Endothelial cell of umbilical vein (primary cell): ENCODE measurements around the gene FTSJ3. TPM values are rescaled to one million over a fixed set of nuclear protein-coding genes. Genes with fewer than 3 reads are reported as not detected.

Experiments
- BruUV-seq: library from RNA; stranded (reverse); fragments of 400-500 nt; replicated peaks from 2 replicates; lab custom pipeline; 2021; lab: Mats Ljungman, UMichigan
- CTCF ChIA-PET: fragments of 300-600, 350-600 bp; sonication (Branson Sonifier 250); formaldehyde crosslinking; loops from one replicate; lab custom pipeline; 2021; ENCODE audit warnings: antibody characterized with exemption, inconsistent platforms; lab: Charles Lee
- POLR2A ChIA-PET: fragments of 300-600, 350-600 bp; sonication (Branson Sonifier 250); formaldehyde crosslinking; loops from one replicate; lab custom pipeline; 2021; ENCODE audit warnings: antibody characterized with exemption, inconsistent platforms; lab: Charles Lee
- DNase-seq: peaks from one replicate; pipeline ENCODE4 v3.0.0-alpha.2; 2011; ENCODE audit warnings: low read depth, low spot score
- FAIRE-seq: peaks from 2 replicates; lab custom pipeline; 2011; peaks lifted over from hg19 to GRCh38; lab: Jason Lieb, UNC
- H2AFZ ChIP-seq: 2 replicates; pipeline ENCODE4 v1.6.0; 2012; ENCODE audit warnings: low read depth, low read length, control low read depth, inconsistent platforms
- H3K27ac ChIP-seq: 2 replicates; pipeline ENCODE4 v1.5.1; 2011; ENCODE audit warnings: low read depth, mild to moderate bottlenecking, control low read depth, low read length, moderate library complexity; ENCODE audit not compliant: insufficient read depth
- H3K27me3 ChIP-seq, 2 experiments: 2 replicates each; pipeline versions ENCODE4 v1.6.0 to v1.6.1; 2011; ENCODE audit warnings: low read length in 2 of 2, mixed read lengths in 1 of 2; ENCODE audit not compliant: control insufficient read depth in 2 of 2, insufficient read depth in 2 of 2
- H3K36me3 ChIP-seq, 2 experiments: 2 replicates in 1 of 2; 3 replicates in 1 of 2; pipeline ENCODE4 v1.5.1; 2011; ENCODE audit warnings: low read length in 2 of 2, mild to moderate bottlenecking in 1 of 2, moderate library complexity in 1 of 2; ENCODE audit not compliant: control insufficient read depth in 2 of 2, insufficient read depth in 2 of 2; ENCODE audit errors: extremely low read depth in 1 of 2
- H3K4me1 ChIP-seq: 3 replicates; pipeline ENCODE4 v1.5.1; 2011; ENCODE audit warnings: mild to moderate bottlenecking, low read length; ENCODE audit not compliant: control insufficient read depth, insufficient read depth; ENCODE audit errors: extremely low read depth
- H3K4me2 ChIP-seq: 2 replicates; pipeline ENCODE4 v1.6.1; 2011; ENCODE audit warnings: low read length, control low read depth, mixed read lengths; ENCODE audit not compliant: insufficient read depth
- H3K4me3 ChIP-seq, 3 experiments: fragments of 200-600 bp in 1 of 3; sonication (generic), shearing (Covaris generic) in 1 of 3; replicated peaks in 1 of 3; 2 replicates each; pipeline ENCODE4 v1.5.1; 2011 to 2016; ENCODE audit warnings: control low read depth in 3 of 3, low read length in 3 of 3, mild to moderate bottlenecking in 2 of 3, inconsistent platforms in 1 of 3, low read depth in 1 of 3, moderate library complexity in 1 of 3; ENCODE audit not compliant: insufficient read depth in 1 of 3
- H3K79me2 ChIP-seq: 2 replicates; pipeline ENCODE4 v1.6.0; 2012; ENCODE audit warnings: low read length, inconsistent platforms; ENCODE audit not compliant: control insufficient read depth, insufficient read depth
- H3K9ac ChIP-seq: replicated peaks from 2 replicates; pipeline ENCODE3; 2011; ENCODE audit warnings: low read length, control low read depth; ENCODE audit not compliant: insufficient read depth; ENCODE audit errors: extremely low read depth
- H3K9me1 ChIP-seq: replicated peaks from 3 replicates; pipeline ENCODE4 v1.6.0; 2011; ENCODE audit warnings: mild to moderate bottlenecking, low read length; ENCODE audit not compliant: control insufficient read depth, insufficient read depth; ENCODE audit errors: extremely low read depth
- H3K9me3 ChIP-seq: replicated peaks from 2 replicates; pipeline ENCODE4 v1.5.1; 2012; ENCODE audit warnings: low read length, inconsistent platforms; ENCODE audit not compliant: control insufficient read depth, insufficient read depth
- H4K20me1 ChIP-seq: replicated peaks from 2 replicates; pipeline ENCODE3; 2011; ENCODE audit warnings: mild to moderate bottlenecking, low read length; ENCODE audit not compliant: control insufficient read depth, insufficient read depth; ENCODE audit errors: extremely low read depth
- CTCF ChIP-seq, 2 donors: IDR thresholded peaks; 1 replicate in 1 of 2; 2 replicates in 1 of 2; pipeline ENCODE4 v1.5.1; 2011; ENCODE audit warnings: low read length in 2 of 2, mild to moderate bottlenecking in 2 of 2, moderate library complexity in 2 of 2, control low read depth in 1 of 2, inconsistent platforms in 1 of 2, low read depth in 1 of 2; ENCODE audit not compliant: insufficient read depth in 1 of 2; ENCODE audit errors: extremely low read depth in 1 of 2
- EZH2 ChIP-seq: IDR thresholded peaks from 2 replicates; pipeline ENCODE4 v1.6.1; 2012; ENCODE audit warnings: borderline replicate concordance, low read depth, mild to moderate bottlenecking, moderate library complexity, low read length, inconsistent platforms; ENCODE audit not compliant: severe bottlenecking
- FOS ChIP-seq: IDR thresholded peaks from 2 replicates; pipeline ENCODE4 v1.6.1; 2011; ENCODE audit warnings: mild to moderate bottlenecking, low read length, moderate library complexity, borderline replicate concordance; ENCODE audit not compliant: insufficient read depth
- GATA2 ChIP-seq: IDR thresholded peaks from 2 replicates; pipeline ENCODE4 v1.7.0; 2011; ENCODE audit warnings: low read depth, mild to moderate bottlenecking, moderate library complexity, mixed read lengths, low read length; ENCODE audit not compliant: insufficient read length, insufficient read depth
- JUN ChIP-seq: IDR thresholded peaks from 2 replicates; pipeline ENCODE4 v1.6.1; 2011; ENCODE audit warnings: borderline replicate concordance, low read depth; ENCODE audit not compliant: insufficient read length, insufficient read depth
- MYC ChIP-seq: IDR thresholded peaks from one replicate; pipeline ENCODE4 v1.6.1; 2011; ENCODE audit warnings: mild to moderate bottlenecking, low read depth, low read length
- POLR2A ChIP-seq: IDR thresholded peaks from 2 replicates; pipeline ENCODE4 v1.6.1; 2012; ENCODE audit warnings: low read depth, mild to moderate bottlenecking, control low read depth, low read length
- POLR2AphosphoS5 ChIP-seq: IDR thresholded peaks from 2 replicates; pipeline ENCODE4 v1.6.1; 2012; ENCODE audit warnings: low read depth, mild to moderate bottlenecking, control low read depth, low read length, moderate library complexity; ENCODE audit not compliant: insufficient read depth
- dilution Hi-C: fragments of 300-500 bp; cut with MboI; formaldehyde crosslinking; loops from one replicate; pipeline ENCODE4 v1.15.0; 2019; ENCODE audit warnings: low sequenced_read_pairs; ENCODE audit not compliant: extremely low pct_ligation_motif_present
- intact Hi-C: fragments of 100-400 bp; cut with micrococcal nuclease; formaldehyde crosslinking; loops from one replicate; pipeline ENCODE4 v1.10.0; 2022
- polyA plus RNA-seq, 4 experiments: library from polyadenylated mRNA; depleted of rRNA in 3 of 4; stranded (reverse) in 3 of 4; unstranded in 1 of 4; fragments of >200 nt; gene quantifications; 2 replicates each; pipeline versions ENCODE4 v1.2.1 to v1.2.3, GENCODE V29; 2011 to 2012; ENCODE audit warnings: missing spikeins in 1 of 4
- total RNA-seq: library from RNA; stranded (reverse); gene quantifications from 2 replicates; pipeline ENCODE4 v1.2.3, GENCODE V29; 2021
- TF ChIP-seq, protein P1 (sequence below): IDR thresholded peaks from 2 replicates; pipeline ENCODE4 v1.6.1; 2011; ENCODE audit not compliant: insufficient read depth, insufficient read length

FTSJ3 gene
- total and polyA plus RNA-seq, 2 donors (not counting 3 experiments of a cell fraction or from before 2014, with no cell fraction given), result 42.1 to 60.2 TPM

DNA sequence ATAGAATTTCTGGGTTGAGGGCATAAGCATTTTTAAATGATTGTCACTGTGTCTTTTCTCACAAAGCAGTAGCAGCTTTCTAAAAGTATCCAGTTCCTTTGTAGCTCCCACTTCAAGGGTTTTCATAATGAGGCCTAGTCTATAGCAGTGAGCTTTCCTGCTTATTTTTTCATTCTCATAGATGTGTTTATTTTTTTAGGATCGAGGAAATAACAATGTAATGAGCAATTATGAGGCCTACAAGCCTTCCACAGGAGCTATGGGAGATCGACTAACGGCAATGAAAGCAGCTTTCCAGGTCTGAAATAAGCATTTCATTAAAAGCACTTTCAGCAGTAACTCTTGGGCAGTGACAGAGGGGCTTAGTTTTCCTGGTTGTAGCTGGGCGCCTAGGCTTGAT lies 10.8 kb downstream of the FTSJ3 start:
- dilution Hi-C loops, result no loop called here
- no peak for DNase-seq

DNA sequence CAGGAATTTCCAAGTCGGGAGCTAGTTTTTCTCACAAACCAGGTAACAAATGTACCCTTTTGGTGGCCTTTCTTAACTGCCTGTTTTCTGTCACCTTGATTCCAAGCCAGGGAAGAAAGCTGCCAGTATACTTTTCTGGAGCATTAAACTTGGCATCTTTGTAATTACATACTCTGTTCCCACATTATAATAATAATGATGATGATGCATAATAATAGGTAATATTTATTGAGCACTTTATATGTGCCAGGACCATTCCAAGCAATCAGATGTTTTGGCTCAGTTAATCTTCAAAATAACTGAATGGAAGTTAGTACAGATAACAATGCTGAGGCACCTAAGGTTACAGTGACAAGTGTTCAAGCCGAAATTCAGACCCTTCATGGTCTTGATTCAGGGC lies 11.3 kb downstream of the FTSJ3 start:
- no peaks in the 10 kb centered on the region for H3K9me1 ChIP-seq
- no peak overlapping the region for H2AFZ ChIP-seq
- no peaks in the 10 kb centered on the region for H3K9me3 ChIP-seq
- H4K20me1 ChIP-seq, result no peaks in the 10 kb centered on the region
- TF ChIP-seq MYC, result no peak
- no peak for TF ChIP-seq GATA2
- no peak for TF ChIP-seq POLR2A
- no peak for TF ChIP-seq CTCF (IDR thresholded peaks at IDR 0.05; ENCODE audit: extremely low read depth in 1 of 2, insufficient read depth in 1 of 2, low read depth in 1 of 2, low read length in 2 of 2)
- TF ChIP-seq FOS, result no peak
- no peak for TF ChIP-seq EZH2
- TF ChIP-seq JUN, result no peak
- TF ChIP-seq, protein P1, sequence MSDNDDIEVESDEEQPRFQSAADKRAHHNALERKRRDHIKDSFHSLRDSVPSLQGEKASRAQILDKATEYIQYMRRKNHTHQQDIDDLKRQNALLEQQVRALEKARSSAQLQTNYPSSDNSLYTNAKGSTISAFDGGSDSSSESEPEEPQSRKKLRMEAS, result no peak
- TF ChIP-seq POLR2AphosphoS5, result no peak
- intact Hi-C loops (no loop called here), dilution Hi-C loops (no loop called here)
- no peak overlapping the region for H3K4me2 ChIP-seq
- no peaks in the 10 kb centered on the region for H3K4me1 ChIP-seq
- CTCF ChIA-PET, result interaction anchor here (1.3 kb wide), 2 partner anchors 27 to 41 kb away, joined by 3 to 5 read pairs; no protein-coding TSS in a partner anchor
- no peak overlapping the region for H3K4me3 ChIP-seq
- no peak overlapping the region for H3K27ac ChIP-seq
- H3K36me3 ChIP-seq, result peaks cover 57 to 66% of the 10 kb centered on the region in 2 experiments
- POLR2A ChIA-PET, result no interaction called here
- H3K9ac ChIP-seq, result no peak overlapping the region
- no peaks in the 10 kb centered on the region for H3K27me3 ChIP-seq
- no peak for DNase-seq
- peaks cover 4% of the 10 kb centered on the region for H3K79me2 ChIP-seq
- FAIRE-seq, result no peak
- no TSS peak for BruUV-seq

More for the DNA sequence above, 10.8 kb downstream of the FTSJ3 start:
- intact Hi-C loops, result no loop called here
- Histone ChIP-seq H3K4me3 (no peak overlapping the region), H3K9ac (no peak overlapping the region), H3K79me2 (peaks cover 7% of the 10 kb centered on the region), H4K20me1 (no peaks in the 10 kb centered on the region), H3K36me3 (peaks cover 61 to 69% of the 10 kb centered on the region in 2 experiments), H3K4me2 (no peak overlapping the region), H3K27me3 (no peaks in the 10 kb centered on the region), H3K9me1 (no peaks in the 10 kb centered on the region), H2AFZ (no peak overlapping the region), H3K9me3 (no peaks in the 10 kb centered on the region), H3K4me1 (no peaks in the 10 kb centered on the region), H3K27ac (no peak overlapping the region)
- no TSS peak for BruUV-seq
- peak; percentile 18 for FAIRE-seq
- ChIA-PET CTCF (interaction anchor here (1.3 kb wide), 2 partner anchors 27 to 40 kb away, joined by 3 to 5 read pairs; no protein-coding TSS in a partner anchor), POLR2A (no interaction called here)
- TF ChIP-seq, protein P1, result no peak
- TF ChIP-seq FOS (no peak), JUN (no peak)
